Measurements from ENCODE around the gene CTSS. TPM values are rescaled to one million over a fixed set of nuclear protein-coding genes. Genes with fewer than 3 reads are reported as not detected.
"Not testable (repeated sequence)": the region's sequence is repeated elsewhere in the genome, so short reads cannot be mapped to it uniquely, and the experiment has no call there.

The CTSS gene
- polyA plus RNA-seq, 4 donors: 34.0 to 128 (median 69.6) TPM

- Histone ChIP-seq H3K27me3 (ENCODE audit: control insufficient read depth in 3 of 3, insufficient read depth in 3 of 3, low read length in 3 of 3) (no peaks in the 10 kb centered on the region), H3K9me3 (ENCODE audit: control insufficient read depth in 2 of 2, insufficient read depth in 1 of 2, low read depth in 1 of 2, low read length in 1 of 2) (no peaks in the 10 kb centered on the region), H3K4me1 (ENCODE audit: control insufficient read depth in 3 of 3, insufficient read depth in 2 of 3, low read depth in 1 of 3, low read length in 2 of 3) (peaks cover 0 to 4% (median 0%) of the 10 kb centered on the region in 3 donors), H3K27ac (ENCODE audit: low read depth in 1 of 3, low read length in 2 of 3) (peak overlapping the region in 1 of 3 donors; percentile 5), H3K36me3 (ENCODE audit: control insufficient read depth in 3 of 3, insufficient read depth in 2 of 3, low read depth in 1 of 3, low read length in 3 of 3) (peaks cover 3 to 11% (median 8%) of the 10 kb centered on the region in 3 donors), H3K4me3 (ENCODE audit: low read depth in 1 of 3, low read length in 3 of 3) (peak overlapping the region in 1 of 3 donors; percentile 9)
- 43 to 83% (median 72%) methylated on average over 7 of the region's 7 CpGs for WGBS, 3 donors
- DNase-seq (no peak), FAIRE-seq (no peak)
These were observed 41.9 kb upstream of the CTSS start for GRCh38 chr1:150807249-150808023.

- no peak overlapping the region for H3K4me3 ChIP-seq (ENCODE audit: low read depth in 1 of 3, low read length in 3 of 3)
- peaks cover 0 to 4% (median 0%) of the 10 kb centered on the region in 3 donors for H3K4me1 ChIP-seq (ENCODE audit: control insufficient read depth in 3 of 3, insufficient read depth in 2 of 3, low read depth in 1 of 3, low read length in 2 of 3)
- DNase-seq (no peak), FAIRE-seq (no peak)
- H3K27me3 ChIP-seq (ENCODE audit: control insufficient read depth in 3 of 3, insufficient read depth in 3 of 3, low read length in 3 of 3): no peaks in the 10 kb centered on the region
- H3K36me3 ChIP-seq (ENCODE audit: control insufficient read depth in 3 of 3, insufficient read depth in 2 of 3, low read depth in 1 of 3, low read length in 3 of 3): peaks cover 2 to 5% (median 3%) of the 10 kb centered on the region in 3 donors
- no peak overlapping the region for H3K27ac ChIP-seq (ENCODE audit: low read depth in 1 of 3, low read length in 2 of 3)
- 89 to 93% (median 93%) methylated on average over 4 of the region's 4 CpGs for WGBS, 3 donors
- H3K9me3 ChIP-seq (ENCODE audit: control insufficient read depth in 2 of 2, insufficient read depth in 1 of 2, low read depth in 1 of 2, low read length in 1 of 2): no peaks in the 10 kb centered on the region
These were observed 40.3 kb upstream of the CTSS start for GRCh38 chr1:150805899-150806298.

GRCh38 chr1:150804671-150805070 lies 39.1 kb upstream of the CTSS start:
- Histone ChIP-seq H3K4me3 (ENCODE audit: low read depth in 1 of 3, low read length in 3 of 3) (no peak overlapping the region), H3K4me1 (ENCODE audit: control insufficient read depth in 3 of 3, insufficient read depth in 2 of 3, low read depth in 1 of 3, low read length in 2 of 3) (peaks cover 0 to 4% (median 0%) of the 10 kb centered on the region in 3 donors), H3K27me3 (ENCODE audit: control insufficient read depth in 3 of 3, insufficient read depth in 3 of 3, low read length in 3 of 3) (no peaks in the 10 kb centered on the region), H3K9me3 (ENCODE audit: control insufficient read depth in 2 of 2, insufficient read depth in 1 of 2, low read depth in 1 of 2, low read length in 1 of 2) (no peaks in the 10 kb centered on the region), H3K36me3 (ENCODE audit: control insufficient read depth in 3 of 3, insufficient read depth in 2 of 3, low read depth in 1 of 3, low read length in 3 of 3) (peaks cover 0 to 4% (median 2%) of the 10 kb centered on the region in 3 donors), H3K27ac (ENCODE audit: low read depth in 1 of 3, low read length in 2 of 3) (no peak overlapping the region)
- no peak for DNase-seq
- WGBS, 3 donors: 83 to 91% (median 88%) methylated on average over 3 of the region's 3 CpGs
- FAIRE-seq: no peak

- WGBS, 3 donors: 94 to 95% (median 94%) methylated on average over 5 of the region's 5 CpGs
These were observed 33.5 kb upstream of the CTSS start for GRCh38 chr1:150799089-150799488.

GRCh38 chr1:150798525-150798924 lies 32.9 kb upstream of the CTSS start:
- peaks cover 2 to 18% (median 12%) of the 10 kb centered on the region in 3 donors for H3K36me3 ChIP-seq (ENCODE audit: control insufficient read depth in 3 of 3, insufficient read depth in 2 of 3, low read depth in 1 of 3, low read length in 3 of 3)

More at GRCh38 chr1:150799089-150799488, 33.5 kb upstream of the CTSS start:
- peaks cover 2 to 18% (median 12%) of the 10 kb centered on the region in 3 donors for H3K36me3 ChIP-seq (ENCODE audit: control insufficient read depth in 3 of 3, insufficient read depth in 2 of 3, low read depth in 1 of 3, low read length in 3 of 3)
- DNase-seq: no peak
- H3K4me1 ChIP-seq (ENCODE audit: control insufficient read depth in 3 of 3, insufficient read depth in 2 of 3, low read depth in 1 of 3, low read length in 2 of 3): no peaks in the 10 kb centered on the region
- no peak overlapping the region for H3K4me3 ChIP-seq (ENCODE audit: low read depth in 1 of 3, low read length in 3 of 3)
- H3K27me3 ChIP-seq (ENCODE audit: control insufficient read depth in 3 of 3, insufficient read depth in 3 of 3, low read length in 3 of 3): no peaks in the 10 kb centered on the region
- no peak for FAIRE-seq
- no peak overlapping the region for H3K27ac ChIP-seq (ENCODE audit: low read depth in 1 of 3, low read length in 2 of 3)
- H3K9me3 ChIP-seq (ENCODE audit: control insufficient read depth in 2 of 2, insufficient read depth in 1 of 2, low read depth in 1 of 2, low read length in 1 of 2): no peaks in the 10 kb centered on the region

GRCh38 chr1:150796374-150796773 lies 30.8 kb upstream of the CTSS start:
- Histone ChIP-seq H3K4me3 (ENCODE audit: low read depth in 1 of 3, low read length in 3 of 3) (no peak overlapping the region), H3K4me1 (ENCODE audit: control insufficient read depth in 3 of 3, insufficient read depth in 2 of 3, low read depth in 1 of 3, low read length in 2 of 3) (no peaks in the 10 kb centered on the region), H3K27me3 (ENCODE audit: control insufficient read depth in 3 of 3, insufficient read depth in 3 of 3, low read length in 3 of 3) (no peaks in the 10 kb centered on the region), H3K27ac (ENCODE audit: low read depth in 1 of 3, low read length in 2 of 3) (no peak overlapping the region), H3K36me3 (ENCODE audit: control insufficient read depth in 3 of 3, insufficient read depth in 2 of 3, low read depth in 1 of 3, low read length in 3 of 3) (peaks cover 2 to 18% (median 10%) of the 10 kb centered on the region in 3 donors), H3K9me3 (ENCODE audit: control insufficient read depth in 2 of 2, insufficient read depth in 1 of 2, low read depth in 1 of 2, low read length in 1 of 2) (no peaks in the 10 kb centered on the region)
- 86 to 91% (median 90%) methylated on average over 3 of the region's 3 CpGs for WGBS, 3 donors
- no peak for FAIRE-seq
- no peak for DNase-seq

More at GRCh38 chr1:150798525-150798924, 32.9 kb upstream of the CTSS start:
- WGBS, 3 donors: 74 to 99% (median 94%) methylated on average over 4 of the region's 4 CpGs
- no peaks in the 10 kb centered on the region for H3K4me1 ChIP-seq (ENCODE audit: control insufficient read depth in 3 of 3, insufficient read depth in 2 of 3, low read depth in 1 of 3, low read length in 2 of 3)
- H3K27ac ChIP-seq (ENCODE audit: low read depth in 1 of 3, low read length in 2 of 3): no peak overlapping the region
- no peaks in the 10 kb centered on the region for H3K9me3 ChIP-seq (ENCODE audit: control insufficient read depth in 2 of 2, insufficient read depth in 1 of 2, low read depth in 1 of 2, low read length in 1 of 2)
- no peaks in the 10 kb centered on the region for H3K27me3 ChIP-seq (ENCODE audit: control insufficient read depth in 3 of 3, insufficient read depth in 3 of 3, low read length in 3 of 3)
- DNase-seq (no peak), FAIRE-seq (no peak)
- H3K4me3 ChIP-seq (ENCODE audit: low read depth in 1 of 3, low read length in 3 of 3): no peak overlapping the region

GRCh38 chr1:150793778-150794177 lies 28.2 kb upstream of the CTSS start:
- not testable (repeated sequence) for DNase-seq; H3K27me3 ChIP-seq (ENCODE audit: control insufficient read depth in 3 of 3, insufficient read depth in 3 of 3, low read length in 3 of 3)

GRCh38 chr1:150793221-150793620 lies 27.6 kb upstream of the CTSS start:
- 76 to 83% (median 78%) methylated on average over 1 of the region's 1 CpG for WGBS, 3 donors
- no peak for DNase-seq
- Histone ChIP-seq H3K27ac (ENCODE audit: low read depth in 1 of 3, low read length in 2 of 3) (no peak overlapping the region), H3K4me1 (ENCODE audit: control insufficient read depth in 3 of 3, insufficient read depth in 2 of 3, low read depth in 1 of 3, low read length in 2 of 3) (no peaks in the 10 kb centered on the region), H3K27me3 (ENCODE audit: control insufficient read depth in 3 of 3, insufficient read depth in 3 of 3, low read length in 3 of 3) (no peaks in the 10 kb centered on the region), H3K9me3 (ENCODE audit: control insufficient read depth in 2 of 2, insufficient read depth in 1 of 2, low read depth in 1 of 2, low read length in 1 of 2) (no peaks in the 10 kb centered on the region), H3K4me3 (ENCODE audit: low read depth in 1 of 3, low read length in 3 of 3) (no peak overlapping the region), H3K36me3 (ENCODE audit: control insufficient read depth in 3 of 3, insufficient read depth in 2 of 3, low read depth in 1 of 3, low read length in 3 of 3) (peaks cover 0 to 10% (median 4%) of the 10 kb centered on the region in 3 donors)
- FAIRE-seq: no peak

More at GRCh38 chr1:150793778-150794177, 28.2 kb upstream of the CTSS start:
- H3K27ac ChIP-seq (ENCODE audit: low read depth in 1 of 3, low read length in 2 of 3); H3K9me3 ChIP-seq (ENCODE audit: control insufficient read depth in 2 of 2, insufficient read depth in 1 of 2, low read depth in 1 of 2, low read length in 1 of 2); H3K4me3 ChIP-seq (ENCODE audit: low read depth in 1 of 3, low read length in 3 of 3); FAIRE-seq; H3K4me1 ChIP-seq (ENCODE audit: control insufficient read depth in 3 of 3, insufficient read depth in 2 of 3, low read depth in 1 of 3, low read length in 2 of 3): not testable (repeated sequence)
- H3K36me3 ChIP-seq (ENCODE audit: control insufficient read depth in 3 of 3, insufficient read depth in 2 of 3, low read depth in 1 of 3, low read length in 3 of 3): peaks cover 0 to 13% (median 5%) of the 10 kb centered on the region in 3 donors
- 91 to 95% (median 95%) methylated on average over 3 of the region's 3 CpGs for WGBS, 3 donors

All from small intestine (tissue), 7 donors.